IMR-90 (cell line): ENCODE measurements around the gene DPYD. TPM values are rescaled to one million over a fixed set of nuclear protein-coding genes. Genes with fewer than 3 reads are reported as not detected.
A peak's percentile ranks its signal among the peaks of the same experiment; 100 is the strongest.

Experiments
- ATAC-seq: fragments of 200-7000 bp; cut with Tn5 transposase; 2 replicates; pipeline ENCODE4 v1.9.1; 2020; ENCODE audit warnings: low read depth, mild to moderate bottlenecking, moderate library complexity
- BruUV-seq: library from RNA; stranded (reverse); fragments of 400-500 nt; replicated peaks from 2 replicates; lab custom pipeline; 2021; lab: Mats Ljungman, UMichigan
- CTCF ChIA-PET: fragments of 300-600 bp; formaldehyde crosslinking; extraction: SDS; loops from one replicate; lab custom pipeline; 2021; ENCODE audit warnings: antibody characterized with exemption; lab: Yijun Ruan, JAX
- POLR2A ChIA-PET: fragments of 300-600 bp; sonication (Branson Sonifier 250); formaldehyde crosslinking; loops from one replicate; lab custom pipeline; 2022; ENCODE audit warnings: antibody characterized with exemption; ENCODE audit not compliant: unreplicated experiment; lab: Charles Lee
- DNase-seq: peaks from one replicate; pipeline ENCODE4 v3.0.0; 2013
- H2AFZ ChIP-seq: replicated peaks from 2 replicates; pipeline ENCODE3; 2013; ENCODE audit warnings: low read length, mild to moderate bottlenecking; ENCODE audit not compliant: poor library complexity
- H2AK5ac ChIP-seq: 2 replicates; pipeline ENCODE4 v1.6.1; 2013; ENCODE audit warnings: low read depth, low read length, inconsistent platforms
- H2AK9ac ChIP-seq: replicated peaks from 2 replicates; pipeline ENCODE3; 2013; ENCODE audit warnings: mild to moderate bottlenecking, low read depth, low read length, moderate library complexity; ENCODE audit not compliant: poor library complexity
- H2BK120ac ChIP-seq: 2 replicates; pipeline ENCODE4 v1.6.1; 2013; ENCODE audit warnings: low read depth, low read length, inconsistent platforms
- H2BK15ac ChIP-seq: 3 replicates; pipeline ENCODE4 v1.6.1; 2013; ENCODE audit warnings: low read depth, low read length, inconsistent platforms
- H2BK20ac ChIP-seq: 2 replicates; pipeline ENCODE4 v1.6.1; 2013; ENCODE audit warnings: low read depth, mild to moderate bottlenecking, inconsistent platforms, low read length, moderate library complexity
- H2BK5ac ChIP-seq: 2 replicates; pipeline ENCODE4 v1.6.1; 2013; ENCODE audit warnings: mild to moderate bottlenecking, low read depth, low read length, inconsistent platforms; ENCODE audit not compliant: poor library complexity, severe bottlenecking
- H3K14ac ChIP-seq: replicated peaks from 2 replicates; pipeline ENCODE4 v1.6.1; 2013; ENCODE audit warnings: low read depth, low read length, inconsistent platforms
- H3K18ac ChIP-seq: 2 replicates; pipeline ENCODE4 v1.6.1; 2013; ENCODE audit warnings: low read depth, low read length, control low read depth
- H3K23ac ChIP-seq: 2 replicates; pipeline ENCODE4 v1.6.1; 2013; ENCODE audit warnings: low read depth, low read length, inconsistent platforms
- H3K27ac ChIP-seq: 2 replicates; pipeline ENCODE4 v1.5.1; 2013; ENCODE audit warnings: mild to moderate bottlenecking, control low read depth, low read length; ENCODE audit not compliant: insufficient read depth
- H3K27me3 ChIP-seq: 2 replicates; pipeline ENCODE4 v1.6.1; 2013; ENCODE audit warnings: low read length; ENCODE audit not compliant: control insufficient read depth, insufficient read depth
- H3K36me3 ChIP-seq: 2 replicates; pipeline ENCODE4 v1.6.1; 2013; ENCODE audit warnings: low read length, mixed read lengths; ENCODE audit not compliant: control insufficient read depth, insufficient read depth
- H3K4ac ChIP-seq: 2 replicates; pipeline ENCODE4 v1.6.1; 2013; ENCODE audit warnings: low read depth, low read length, inconsistent platforms
- H3K4me1 ChIP-seq: 2 replicates; pipeline ENCODE4 v1.6.1; 2013; ENCODE audit warnings: low read length, mixed read lengths; ENCODE audit not compliant: control insufficient read depth, insufficient read depth
- H3K4me2 ChIP-seq: 2 replicates; pipeline ENCODE4 v1.6.1; 2013; ENCODE audit warnings: low read depth, mild to moderate bottlenecking, control low read depth, low read length, moderate library complexity
- H3K4me3 ChIP-seq: 2 replicates; pipeline ENCODE4 v1.5.1; 2013; ENCODE audit warnings: low read depth, mild to moderate bottlenecking, control low read depth, low read length, moderate library complexity; ENCODE audit not compliant: insufficient read depth
- H3K56ac ChIP-seq: 2 replicates; pipeline ENCODE4 v1.6.1; 2013; ENCODE audit warnings: low read length, inconsistent platforms; ENCODE audit not compliant: insufficient read depth; ENCODE audit errors: extremely low read depth
- H3K79me1 ChIP-seq, 2 experiments: 2 replicates each; pipeline ENCODE4 v1.6.1; 2013; ENCODE audit warnings: low read length in 2 of 2, inconsistent platforms in 1 of 2, low read depth in 1 of 2
- H3K9ac ChIP-seq: 2 replicates; pipeline ENCODE4 v1.6.1; 2013; ENCODE audit warnings: low read depth, low read length, control low read depth
- H3K9me1 ChIP-seq: 2 replicates; pipeline ENCODE4 v1.6.1; 2013; ENCODE audit warnings: low read length, inconsistent platforms; ENCODE audit not compliant: insufficient read depth
- H3K9me3 ChIP-seq: 2 replicates; pipeline ENCODE4 v1.6.1; 2013; ENCODE audit warnings: low read length; ENCODE audit not compliant: control insufficient read depth, insufficient read depth
- H4K20me1 ChIP-seq: 2 replicates; pipeline ENCODE4 v1.6.1; 2013; ENCODE audit warnings: low read length, inconsistent platforms; ENCODE audit not compliant: insufficient read depth
- H4K5ac ChIP-seq: 2 replicates; pipeline ENCODE4 v1.6.1; 2013; ENCODE audit warnings: mild to moderate bottlenecking, low read depth, low read length, control low read depth
- H4K8ac ChIP-seq, 2 experiments: 2 replicates each; pipeline ENCODE4 v1.6.1; 2013; ENCODE audit warnings: low read depth in 2 of 2, low read length in 2 of 2, control low read depth in 1 of 2, inconsistent platforms in 1 of 2
- H4K91ac ChIP-seq: 2 replicates; pipeline ENCODE4 v1.6.1; 2013; ENCODE audit warnings: low read depth, low read length, inconsistent platforms; ENCODE audit not compliant: insufficient read depth
- FOS ChIP-seq: fragments of 150-350 bp; IDR thresholded peaks from 2 replicates; pipeline ENCODE4 v1.6.1; 2016; ENCODE audit warnings: low read depth, low read length
- USF2 ChIP-seq: fragments of 150-350 bp; IDR thresholded peaks from 2 replicates; pipeline ENCODE4 v1.6.1; 2017; ENCODE audit warnings: mild to moderate bottlenecking, antibody characterized with exemption, low read length, low read depth
- WGBS, 2 experiments: methylation state at CpG; one replicate each; pipeline versions ENCODE4 v1.1.5 to v1.1.7; 2013; ENCODE audit warnings: missing lambda C conversion rate in 2 of 2; ENCODE audit not compliant: insufficient read length in 1 of 2; ENCODE audit errors: extremely low coverage in 2 of 2; 5-methylcytosine and 5-hydroxymethylcytosine counted together
- dilution Hi-C: fragments of 300-500 bp; cut with HindIII; formaldehyde crosslinking; loops from one replicate; pipeline ENCODE4 v1.14.3; 2018; ENCODE audit warnings: low sequenced_read_pairs; ENCODE audit not compliant: unreplicated experiment
- in situ Hi-C: fragments of 300-500 bp; cut with MboI; formaldehyde crosslinking; loops from 3 replicates; pipeline ENCODE4 v1.14.3; 2019; ENCODE audit warnings: low sequenced_read_pairs, inconsistent platforms, mixed read lengths
- intact Hi-C: fragments of 100-400 bp; cut with micrococcal nuclease; formaldehyde crosslinking; loops from 2 replicates; pipeline ENCODE4 v1.10.0; 2022
- polyA plus RNA-seq, 3 experiments: library from polyadenylated mRNA; depleted of rRNA; stranded (reverse); fragments of >200 nt; gene quantifications; 2 replicates each; pipeline ENCODE4 v1.2.3, GENCODE V29; 2012; ENCODE audit warnings: low replicate concordance in 1 of 3
- total RNA-seq: library from RNA; depleted of rRNA; stranded (reverse); fragments of >200 nt; gene quantifications from 2 replicates; pipeline ENCODE4 v1.2.3, GENCODE V29; 2012

Gene DPYD
- total and polyA plus RNA-seq, 2 of the 4 experiments (the other 2 are of a cell fraction): 9.3 to 47.3 TPM

DNA sequence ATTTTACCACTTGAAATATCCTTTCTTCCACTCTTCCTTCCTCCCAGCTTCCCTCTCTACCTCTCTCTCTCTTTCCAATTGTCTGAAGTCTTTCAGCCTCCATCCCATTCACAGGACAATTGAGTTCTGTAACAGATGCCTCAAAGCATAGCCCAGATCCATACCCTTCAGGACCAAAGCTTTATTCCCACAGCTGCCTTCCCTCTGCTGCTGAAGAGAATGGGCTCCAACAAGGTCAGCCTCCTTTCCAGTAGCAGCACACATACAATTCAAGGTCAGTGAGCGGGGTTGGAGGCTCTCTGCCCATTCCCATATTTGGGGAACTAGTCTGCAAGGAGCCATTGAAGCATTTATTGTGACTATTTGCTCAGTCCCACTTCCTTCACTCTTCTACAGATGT lies 179.9 kb downstream of the DPYD start:
- Histone ChIP-seq H3K14ac (peak overlapping the region; percentile 61), H4K20me1 (no peaks in the 10 kb centered on the region), H2BK5ac (peak overlapping the region; percentile 15), H4K8ac (peak overlapping the region in 1 of 2 experiments; percentile 19; a peak in 1 of 4 replicates), H3K56ac (no peak overlapping the region), H3K4me2 (no peak overlapping the region), H3K9me3 (no peaks in the 10 kb centered on the region), H4K5ac (no peak overlapping the region), H3K27me3 (no peaks in the 10 kb centered on the region), H2AK5ac (peak overlapping the region; percentile 62; the same call in 1 of the 2 replicates), H2BK15ac (0 out of 3 replicates have a peak overlapping the region, but pooled peaks have one; percentile 44), H2AK9ac (no peak overlapping the region), H3K23ac (no peak overlapping the region), H3K9ac (no peak overlapping the region), H3K79me1 (0 out of 4 replicates have a peak, but pooled peaks cover 0 to 3% of the 10 kb centered on the region in 2 experiments), H3K18ac (no peak overlapping the region), H2AFZ (peak overlapping the region; percentile 38), H3K4me3 (no peak overlapping the region), H3K4me1 (no peaks in the 10 kb centered on the region; the same call in 1 of the 2 replicates), H4K91ac (peak overlapping the region; percentile 47; the same call in 1 of the 2 replicates), H3K4ac (peak overlapping the region; percentile 11; the same call in 1 of the 2 replicates), H3K9me1 (no peaks in the 10 kb centered on the region), H3K36me3 (no peaks in the 10 kb centered on the region), H2BK120ac (0 out of 2 replicates have a peak overlapping the region, but pooled peaks have one; percentile 31), H3K27ac (no peak overlapping the region), H2BK20ac (no peak overlapping the region)
- dilution Hi-C loops (no loop called here), intact Hi-C loops (no loop called here), in situ Hi-C loops (no loop called here)
- CTCF ChIA-PET: interaction anchor here (0.6 kb wide), 1 partner anchor 13 kb away, joined by 3 read pairs; no protein-coding TSS in a partner anchor
- POLR2A ChIA-PET: no interaction called here
- TF ChIP-seq USF2: no peak
- TF ChIP-seq FOS: no peak
- no peak for ATAC-seq
- no peak for DNase-seq
- 100% methylated on average over 1 of the region's 1 CpG; no CpG with 5 or more reads in 1 of the 2 experiments for WGBS, 2 experiments
- BruUV-seq: no TSS peak
